HepG2 (cell line): ENCODE results near the gene RER1. TPM values are rescaled to one million over a fixed set of nuclear protein-coding genes. Genes with fewer than 3 reads are reported as not detected.

ENCODE experiments used
- ATAC-seq: fragments of 200-7000 bp; cut with Tn5 transposase; 3 replicates; pipeline ENCODE4 v1.9.1; 2020; ENCODE audit warnings: mild to moderate bottlenecking, moderate library complexity
- BruUV-seq: library from RNA; stranded (reverse); fragments of 400-500 nt; replicated peaks from 2 replicates; lab custom pipeline; 2021; lab: Mats Ljungman, UMichigan
- CTCF ChIA-PET: fragments of 300-600 bp; formaldehyde crosslinking; extraction: SDS; loops from one replicate; lab custom pipeline; 2021; ENCODE audit warnings: low total read pairs, inconsistent platforms, low intra/inter-chr PET ratio; lab: Yijun Ruan, JAX
- POLR2A ChIA-PET: fragments of 350-600 bp; sonication (Branson Sonifier 250); formaldehyde crosslinking; loops from one replicate; lab custom pipeline; 2020; ENCODE audit warnings: antibody characterized with exemption, inconsistent platforms; lab: Yijun Ruan, JAX
- DNase-seq: peaks from one replicate; pipeline ENCODE4 v3.0.0-alpha.2; 2015; ENCODE audit warnings: low spot score
- FAIRE-seq: peaks from 3 replicates; lab custom pipeline; 2011; peaks lifted over from hg19 to GRCh38; lab: Jason Lieb, UNC
- H2AFZ ChIP-seq: one replicate; pipeline ENCODE4 v1.6.1; 2011; ENCODE audit warnings: low read length, inconsistent platforms
- H3K27ac ChIP-seq: fragments of 300-600 bp; 3 replicates; pipeline ENCODE4 v1.8.0; 2011; ENCODE audit warnings: mixed run types, mild to moderate bottlenecking, mixed read lengths, low read length, inconsistent platforms; ENCODE audit not compliant: insufficient read depth; ENCODE audit errors: extremely low read length
- H3K27me3 ChIP-seq, 2 experiments: fragments of 200-600 bp in 1 of 2; 2 replicates in 1 of 2; 3 replicates in 1 of 2; pipeline versions ENCODE4 v1.6.0 to v1.8.0; 2011; ENCODE audit warnings: low read length in 2 of 2, mild to moderate bottlenecking in 2 of 2, moderate library complexity in 2 of 2, inconsistent platforms in 1 of 2; ENCODE audit not compliant: insufficient read depth in 2 of 2, control insufficient read depth in 1 of 2
- H3K36me3 ChIP-seq, 2 experiments: fragments of 200-600 bp in 1 of 2; replicated peaks in 1 of 2; 2 replicates in 1 of 2; 3 replicates in 1 of 2; pipeline versions ENCODE4 v1.5.1 to v1.8.0; 2011; ENCODE audit warnings: low read length in 2 of 2, inconsistent platforms in 1 of 2; ENCODE audit not compliant: insufficient read depth in 2 of 2, control insufficient read depth in 1 of 2
- H3K4me1 ChIP-seq: 2 replicates; pipeline ENCODE4 v1.5.1; 2012; ENCODE audit warnings: low read length, inconsistent platforms; ENCODE audit not compliant: insufficient read depth
- H3K4me2 ChIP-seq: 2 replicates; pipeline ENCODE4 v1.6.0; 2011; ENCODE audit warnings: low read depth, low read length, inconsistent platforms
- H3K4me3 ChIP-seq, 3 experiments: fragments of 200-600 bp in 1 of 3; sonication (generic), shearing (Covaris generic) in 1 of 3; replicated peaks in 1 of 3; 2 replicates each; pipeline ENCODE4 v1.5.1; 2011 to 2016; ENCODE audit warnings: low read length in 3 of 3, inconsistent platforms in 2 of 3, low read depth in 2 of 3, mild to moderate bottlenecking in 2 of 3, control low read depth in 1 of 3, mixed read lengths in 1 of 3; ENCODE audit not compliant: insufficient read depth in 1 of 3
- H3K79me2 ChIP-seq: one replicate; pipeline ENCODE4 v1.6.1; 2011; ENCODE audit warnings: low read length, inconsistent platforms; ENCODE audit not compliant: insufficient read depth
- H3K9ac ChIP-seq: 2 replicates; pipeline ENCODE4 v1.6.0; 2011; ENCODE audit warnings: mild to moderate bottlenecking, low read depth, low read length, inconsistent platforms; ENCODE audit not compliant: insufficient read depth
- H3K9me3 ChIP-seq: 2 replicates; pipeline ENCODE4 v1.5.1; 2012; ENCODE audit warnings: mild to moderate bottlenecking, low read length
- H4K20me1 ChIP-seq: 2 replicates; pipeline ENCODE4 v1.6.0; 2011; ENCODE audit warnings: inconsistent platforms, mild to moderate bottlenecking, low read length, moderate library complexity; ENCODE audit not compliant: insufficient read depth
- CREM ChIP-seq, 2 experiments: sonication (generic) in 1 of 2; formaldehyde crosslinking in 1 of 2; IDR thresholded peaks; 2 replicates each; pipeline versions ENCODE4 v1.4.0 to v1.6.1; 2016 to 2020; ENCODE audit warnings: antibody characterized with exemption in 1 of 2, mild to moderate bottlenecking in 1 of 2, missing genetic modification reagents in 1 of 2
- IRF2 ChIP-seq: IDR thresholded peaks from 2 replicates; pipeline ENCODE4 v1.6.1; 2018; ENCODE audit warnings: missing genetic modification reagents, missing compliant biosample characterization
- KDM2A ChIP-seq: sonication (generic); formaldehyde crosslinking; IDR thresholded peaks from 2 replicates; pipeline ENCODE4 v1.4.0; 2020; ENCODE audit warnings: low read depth, missing genetic modification reagents, borderline replicate concordance
- NCOA5 ChIP-seq: sonication (generic); formaldehyde crosslinking; IDR thresholded peaks from 2 replicates; pipeline ENCODE4 v1.4.0; 2020; ENCODE audit warnings: missing genetic modification reagents
- NR2C2 ChIP-seq: sonication (generic); formaldehyde crosslinking; IDR thresholded peaks from 2 replicates; pipeline ENCODE4 v1.4.0; 2020; ENCODE audit warnings: missing genetic modification reagents, mild to moderate bottlenecking, moderate library complexity, borderline replicate concordance
- PAF1 ChIP-seq: IDR thresholded peaks from 2 replicates; pipeline ENCODE4 v1.6.1; 2016; ENCODE audit warnings: missing genetic modification reagents, missing compliant biosample characterization
- PATZ1 ChIP-seq: sonication (generic); formaldehyde crosslinking; IDR thresholded peaks from 2 replicates; pipeline ENCODE4 v1.4.0; 2020; ENCODE audit warnings: missing genetic modification reagents
- RBAK ChIP-seq: sonication (generic); formaldehyde crosslinking; IDR thresholded peaks from 2 replicates; pipeline ENCODE4 v1.5.1; 2020; ENCODE audit warnings: mild to moderate bottlenecking, missing genetic modification reagents
- RFXAP ChIP-seq: sonication (generic); formaldehyde crosslinking; IDR thresholded peaks from 2 replicates; pipeline ENCODE4 v1.4.0; 2020; ENCODE audit warnings: missing genetic modification reagents, borderline replicate concordance
- SRY ChIP-seq: sonication (generic); formaldehyde crosslinking; IDR thresholded peaks from 2 replicates; pipeline ENCODE4 v1.8.0; 2022; ENCODE audit warnings: mild to moderate bottlenecking, missing genetic modification reagents
- STAG1 ChIP-seq: sonication (generic); formaldehyde crosslinking; IDR thresholded peaks from 2 replicates; pipeline ENCODE4 v1.4.0; 2020; ENCODE audit warnings: missing genetic modification reagents
- STAT6 ChIP-seq: sonication (generic); formaldehyde crosslinking; IDR thresholded peaks from 2 replicates; pipeline ENCODE4 v1.4.0; 2020; ENCODE audit warnings: missing genetic modification reagents, mild to moderate bottlenecking, borderline replicate concordance
- ZBTB34 ChIP-seq: sonication (generic); formaldehyde crosslinking; IDR thresholded peaks from 2 replicates; pipeline ENCODE4 v1.8.0; 2022; ENCODE audit warnings: mild to moderate bottlenecking, missing genetic modification reagents
- ZNF576 ChIP-seq: sonication (generic); formaldehyde crosslinking; IDR thresholded peaks from 2 replicates; pipeline ENCODE4 v1.4.0; 2020; ENCODE audit warnings: mild to moderate bottlenecking, missing genetic modification reagents
- ZNF776 ChIP-seq: sonication (generic); formaldehyde crosslinking; IDR thresholded peaks from 2 replicates; pipeline ENCODE4 v1.4.0; 2020; ENCODE audit warnings: mild to moderate bottlenecking, missing genetic modification reagents
- ZNF816 ChIP-seq: sonication (generic); formaldehyde crosslinking; IDR thresholded peaks from 2 replicates; pipeline ENCODE4 v1.8.0; 2022; ENCODE audit warnings: missing genetic modification reagents, mild to moderate bottlenecking, borderline replicate concordance
- ZNF878 ChIP-seq: sonication (generic); formaldehyde crosslinking; IDR thresholded peaks from 2 replicates; pipeline ENCODE4 v1.8.1; 2023; ENCODE audit warnings: mild to moderate bottlenecking, missing genetic modification reagents, moderate library complexity
- WGBS: methylation state at CpG from one replicate; pipeline ENCODE4 v1.1.6; 2017; ENCODE audit warnings: low lambda C conversion rate; 5-methylcytosine and 5-hydroxymethylcytosine counted together
- in situ Hi-C: cut with HindIII; loops from 2 replicates; pipeline ENCODE4 v1.10.0; 2017; ENCODE audit warnings: low pct_unique_long_range_greater_than_20kb; ENCODE audit not compliant: extremely low pct_ligation_motif_present
- intact Hi-C: fragments of 100-400 bp; cut with micrococcal nuclease; formaldehyde crosslinking; loops from one replicate; pipeline ENCODE4 v1.10.0; 2022; ENCODE audit not compliant: unreplicated experiment
- polyA plus RNA-seq, 8 experiments: library from polyadenylated mRNA; depleted of rRNA in 3 of 8; stranded (reverse) in 7 of 8; unstranded in 1 of 8; fragments of >200 nt; fragmentation: Illumina TruSeq in 4 of 8; extraction: Trizol in 4 of 8; gene quantifications; 2 replicates each; pipeline versions ENCODE4 v1.2.1 to v1.2.3, GENCODE V29; 2011 to 2016; ENCODE audit warnings: low read depth in 4 of 8, missing spikeins in 1 of 8, mixed read lengths in 1 of 8; ENCODE audit not compliant: insufficient read depth in 1 of 8
- total RNA-seq, 5 experiments: library from RNA; depleted of rRNA; stranded (reverse); fragments of >200 nt; fragmentation: Illumina TruSeq; extraction: Trizol; gene quantifications; 2 replicates each; pipeline ENCODE4 v1.2.3, GENCODE V29; 2016; ENCODE audit warnings: low read depth in 1 of 5

The RER1 gene
- total and polyA plus RNA-seq, 2 of the 13 experiments (the other 11 are each of a cell fraction or from before 2014, with no cell fraction given): 128 to 164 TPM

GRCh38 chr1:2397007-2397679 is 5.5 kb downstream of the RER1 start (continued):
- TF ChIP-seq NR2C2 (CRISPR knock-in tag) (no peak), ZNF576 (CRISPR knock-in tag) (no peak)

GRCh38 chr1:2398871-2399270 is 7.2 kb downstream of the RER1 start:
- Histone ChIP-seq H4K20me1 (peaks cover 2% of the 10 kb centered on the region; the same call in 1 of the 2 replicates), H3K4me2 (no peak overlapping the region), H3K9me3 (no peaks in the 10 kb centered on the region), H3K4me3 (no peak overlapping the region), H3K9ac (no peak overlapping the region), H3K27ac (no peak overlapping the region), H3K79me2 (peaks cover 11% of the 10 kb centered on the region), H3K36me3 (peaks cover 30 to 77% of the 10 kb centered on the region in 2 experiments), H3K27me3 (no peaks in the 10 kb centered on the region), H2AFZ (no peak overlapping the region), H3K4me1 (peaks cover 7% of the 10 kb centered on the region)
- intact Hi-C loops (no loop called here), in situ Hi-C loops (no loop called here)
- ATAC-seq (no peak), FAIRE-seq (no peak), DNase-seq (no peak)
- WGBS: 98% methylated on average over 7 of the region's 7 CpGs
- ChIA-PET POLR2A (no interaction called here), CTCF (no interaction called here)
- BruUV-seq: no TSS peak
- no peak for TF ChIP-seq IRF2 (CRISPR knock-in tag)
- no peak for TF ChIP-seq PAF1
- no peak for TF ChIP-seq ZNF776
- TF ChIP-seq NCOA5 (CRISPR knock-in tag): no peak
- TF ChIP-seq RBAK: no peak
- TF ChIP-seq RFXAP (CRISPR knock-in tag): no peak
- TF ChIP-seq ZBTB34 (CRISPR knock-in tag): no peak
- no peak for TF ChIP-seq ZNF878 (CRISPR knock-in tag)
- TF ChIP-seq KDM2A (CRISPR knock-in tag): no peak
- no peak for TF ChIP-seq STAT6 (CRISPR knock-in tag)
- TF ChIP-seq STAG1 (CRISPR knock-in tag): no peak
- no peak for TF ChIP-seq ZNF816
- no peak for TF ChIP-seq CREM (IDR thresholded peaks at IDR 0.05)
- no peak for TF ChIP-seq CREM (CRISPR knock-in tag; IDR thresholded peaks at IDR 0.05)
- no peak for TF ChIP-seq PATZ1
- no peak for TF ChIP-seq SRY
